Measurements from ENCODE around the gene SLC8A1. TPM values are rescaled to one million over a fixed set of nuclear protein-coding genes. Genes with fewer than 3 reads are reported as not detected.
A peak's percentile ranks its signal among the peaks of the same experiment; 100 is the strongest.

Gene SLC8A1
- total and polyA plus RNA-seq, 12 donors: 0.54 to 128 (median 18.5) TPM

DNA sequence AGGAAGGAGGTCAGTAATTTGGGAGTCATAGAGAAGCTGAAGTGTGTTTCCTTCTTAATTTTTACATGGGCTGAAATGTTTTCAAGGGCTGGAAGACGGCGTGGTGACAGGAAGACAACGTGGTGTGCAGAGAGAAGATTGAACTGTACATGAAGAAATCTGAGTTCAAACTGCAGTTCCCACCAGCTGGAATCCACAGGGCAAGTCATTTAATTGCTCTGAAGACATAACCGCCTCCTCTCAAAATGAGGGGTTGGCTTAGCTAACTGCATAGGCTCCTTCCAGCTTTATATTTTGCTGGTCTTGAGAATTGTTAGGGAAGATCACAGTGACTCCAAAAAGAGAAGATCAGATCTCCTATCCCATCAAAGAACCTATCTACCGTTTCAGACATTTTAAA is 103.9 kb downstream of the SLC8A1 start:
- 84 to 90% (median 87%) methylated on average over 5 of the region's 5 CpGs for WGBS, 4 donors
- H3K36me3 ChIP-seq (replicated peaks in 1 of 2): no peaks in the 10 kb centered on the region
- intact Hi-C loops (cut with DNase I): no loop called here
- no peaks in the 10 kb centered on the region for H3K9me3 ChIP-seq (replicated peaks in 1 of 3)
- no peaks in the 10 kb centered on the region for H3K27me3 ChIP-seq
- H3K4me3 ChIP-seq: no peak overlapping the region
- no peak overlapping the region for H3K27ac ChIP-seq
- TF ChIP-seq POLR2A (IDR thresholded peaks at IDR 0.05): no peak
- TF ChIP-seq, protein P1, sequence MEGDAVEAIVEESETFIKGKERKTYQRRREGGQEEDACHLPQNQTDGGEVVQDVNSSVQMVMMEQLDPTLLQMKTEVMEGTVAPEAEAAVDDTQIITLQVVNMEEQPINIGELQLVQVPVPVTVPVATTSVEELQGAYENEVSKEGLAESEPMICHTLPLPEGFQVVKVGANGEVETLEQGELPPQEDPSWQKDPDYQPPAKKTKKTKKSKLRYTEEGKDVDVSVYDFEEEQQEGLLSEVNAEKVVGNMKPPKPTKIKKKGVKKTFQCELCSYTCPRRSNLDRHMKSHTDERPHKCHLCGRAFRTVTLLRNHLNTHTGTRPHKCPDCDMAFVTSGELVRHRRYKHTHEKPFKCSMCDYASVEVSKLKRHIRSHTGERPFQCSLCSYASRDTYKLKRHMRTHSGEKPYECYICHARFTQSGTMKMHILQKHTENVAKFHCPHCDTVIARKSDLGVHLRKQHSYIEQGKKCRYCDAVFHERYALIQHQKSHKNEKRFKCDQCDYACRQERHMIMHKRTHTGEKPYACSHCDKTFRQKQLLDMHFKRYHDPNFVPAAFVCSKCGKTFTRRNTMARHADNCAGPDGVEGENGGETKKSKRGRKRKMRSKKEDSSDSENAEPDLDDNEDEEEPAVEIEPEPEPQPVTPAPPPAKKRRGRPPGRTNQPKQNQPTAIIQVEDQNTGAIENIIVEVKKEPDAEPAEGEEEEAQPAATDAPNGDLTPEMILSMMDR (IDR thresholded peaks at IDR 0.05): no peak
- H3K4me1 ChIP-seq (replicated peaks in 1 of 2): no peaks in the 10 kb centered on the region
- no peak for DNase-seq

- Histone ChIP-seq H3K4me1 (replicated peaks in 1 of 2) (no peaks in the 10 kb centered on the region), H3K36me3 (replicated peaks in 1 of 2) (no peaks in the 10 kb centered on the region), H3K9me3 (replicated peaks in 1 of 3) (no peaks in the 10 kb centered on the region), H3K27ac (peak overlapping the region in 2 of 5 donors; percentile 25 to 72), H3K4me3 (no peak overlapping the region), H3K27me3 (no peaks in the 10 kb centered on the region)
- intact Hi-C loops (cut with DNase I): no loop called here
- 78 to 94% (median 86%) methylated on average over 3 of the region's 3 CpGs for WGBS, 4 donors
- DNase-seq: no peak
- TF ChIP-seq, protein P1 (IDR thresholded peaks at IDR 0.05): no peak
Observed at GRCh38 chr2:40346535-40347354, 105.1 kb downstream of the SLC8A1 start.

- no peak for DNase-seq
- Histone ChIP-seq H3K36me3 (replicated peaks in 1 of 2) (no peaks in the 10 kb centered on the region), H3K9me3 (replicated peaks in 1 of 3) (no peaks in the 10 kb centered on the region), H3K4me3 (no peak overlapping the region), H3K27ac (no peak overlapping the region), H3K4me1 (replicated peaks in 1 of 2) (no peaks in the 10 kb centered on the region), H3K27me3 (no peaks in the 10 kb centered on the region)
- TF ChIP-seq POLR2A (IDR thresholded peaks at IDR 0.05): no peak
- TF ChIP-seq, protein P1 (IDR thresholded peaks at IDR 0.05): no peak
- 83 to 91% (median 88%) methylated on average over 1 of the region's 1 CpG for WGBS, 4 donors
- intact Hi-C loops (cut with DNase I): no loop called here
Observed at GRCh38 chr2:40344364-40344763, 107.5 kb downstream of the SLC8A1 start.

DNA sequence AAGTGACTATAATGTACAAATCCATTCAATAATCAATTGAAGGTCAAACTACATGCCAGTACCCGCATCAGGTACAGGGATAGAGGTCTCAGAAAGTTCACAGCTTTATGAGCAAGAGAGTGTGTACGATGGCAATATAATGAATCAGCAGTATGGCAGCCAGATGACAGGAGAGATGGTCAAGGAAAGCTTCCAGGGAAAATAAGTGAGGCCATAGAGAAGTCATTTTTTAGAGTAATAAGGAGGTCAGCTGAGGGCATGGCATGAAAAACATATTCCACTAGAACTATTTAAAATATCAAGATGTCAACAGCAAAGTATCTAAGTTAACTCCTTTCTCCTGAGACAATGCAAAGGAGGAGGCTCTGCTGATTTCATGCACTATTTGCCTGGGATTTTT is 108.0 kb downstream of the SLC8A1 start:
- intact Hi-C loops (cut with DNase I): no loop called here

More for the DNA sequence above, 108.0 kb downstream of the SLC8A1 start:
- Histone ChIP-seq H3K27me3 (no peaks in the 10 kb centered on the region), H3K36me3 (replicated peaks in 1 of 2) (no peaks in the 10 kb centered on the region), H3K27ac (no peak overlapping the region), H3K9me3 (replicated peaks in 1 of 3) (no peaks in the 10 kb centered on the region), H3K4me3 (no peak overlapping the region), H3K4me1 (replicated peaks in 1 of 2) (no peaks in the 10 kb centered on the region)
- 51 to 68% (median 52%) methylated on average over 2 of the region's 2 CpGs for WGBS, 4 donors
- TF ChIP-seq POLR2A (IDR thresholded peaks at IDR 0.05): no peak
- TF ChIP-seq, protein P1 (IDR thresholded peaks at IDR 0.05): no peak
- DNase-seq: no peak

All from adrenal gland (tissue), 12 donors.